Esophagus (tissue), 2 donors: ENCODE data around the gene TCF19. TPM values are rescaled to one million over a fixed set of nuclear protein-coding genes. Genes with fewer than 3 reads are reported as not detected.
"Not testable (repeated sequence)": the region's sequence is repeated elsewhere in the genome, so short reads cannot be mapped to it uniquely, and the experiment has no call there.

Experiments used
- H3K27ac ChIP-seq, 2 donors: one replicate each; pipeline ENCODE4 v1.5.1; 2013; ENCODE audit warnings: low read depth in 2 of 2, mild to moderate bottlenecking in 2 of 2, inconsistent platforms in 1 of 2, low read length in 1 of 2, moderate library complexity in 1 of 2
- H3K27me3 ChIP-seq, 2 donors: one replicate each; pipeline ENCODE4 v1.6.1; 2013; ENCODE audit warnings: low read length in 2 of 2, control low read depth in 1 of 2, mild to moderate bottlenecking in 1 of 2; ENCODE audit not compliant: insufficient read depth in 2 of 2, control insufficient read depth in 1 of 2
- H3K36me3 ChIP-seq, 2 donors: one replicate each; pipeline ENCODE4 v1.6.1; 2013; ENCODE audit warnings: low read length in 1 of 2; ENCODE audit not compliant: control insufficient read depth in 2 of 2, insufficient read depth in 2 of 2
- H3K4me1 ChIP-seq, 2 donors: one replicate each; pipeline ENCODE4 v1.6.1; 2013; ENCODE audit warnings: low read length in 1 of 2; ENCODE audit not compliant: control insufficient read depth in 2 of 2, insufficient read depth in 2 of 2
- H3K4me3 ChIP-seq, 2 donors: one replicate each; pipeline ENCODE4 v1.5.1; 2013; ENCODE audit warnings: low read length in 2 of 2, mild to moderate bottlenecking in 2 of 2, low read depth in 1 of 2, moderate library complexity in 1 of 2
- H3K9me3 ChIP-seq, 2 donors: one replicate each; pipeline ENCODE4 v1.6.1; 2013; ENCODE audit warnings: mild to moderate bottlenecking in 2 of 2, low read depth in 1 of 2, low read length in 1 of 2, moderate library complexity in 1 of 2; ENCODE audit not compliant: control insufficient read depth in 2 of 2, insufficient read depth in 1 of 2
- WGBS, 2 donors: extraction: QIAGEN DNeasy Blood & Tissue Kit; methylation state at CpG; one replicate each; pipeline ENCODE4 v1.1.7; 2013; 5-methylcytosine and 5-hydroxymethylcytosine counted together
- polyA plus RNA-seq, 2 donors: library from polyadenylated mRNA; stranded (reverse); fragments of 200-250 nt; gene quantifications; one replicate each; pipeline ENCODE4 v1.2.3, GENCODE V29; 2013
- donor health status: healthy with polysubstance abuse.
- donor health status: Bipolar disorder and iron deficiency.

TCF19 gene
- polyA plus RNA-seq, 2 donors = 10.3 to 11.0 TPM

GRCh38 chr6:31169123-31169857 lies 10.9 kb downstream of the TCF19 start:
- Histone ChIP-seq H3K27ac (no peak overlapping the region), H3K36me3 (peaks cover 0 to 1% of the 10 kb centered on the region in 2 donors), H3K27me3 (no peaks in the 10 kb centered on the region), H3K4me3 (no peak overlapping the region), H3K4me1 (no peaks in the 10 kb centered on the region), H3K9me3 (no peaks in the 10 kb centered on the region)
- 72 to 73% methylated on average over 10 of the region's 10 CpGs for WGBS, 2 donors

- H3K27ac ChIP-seq = not testable (repeated sequence)
These were observed 11.6 kb downstream of the TCF19 start for GRCh38 chr6:31169858-31170599.

GRCh38 chr6:31170600-31170881 lies 12.2 kb downstream of the TCF19 start, which contains the start of gene POU5F1:
TSS of gene POU5F1 (minus strand) at chr6:31170682. CDS start at chr6:31170620, 62 bp downstream.
- H3K27ac ChIP-seq = no peak within 1 kb of the TSS
- H3K36me3 ChIP-seq = peaks cover 0 to 5% of the 10 kb centered on the region in 2 donors
- no peaks in the 10 kb centered on the region for H3K4me1 ChIP-seq
- H3K9me3 ChIP-seq = no peaks in the 10 kb centered on the region
- no peak within 1 kb of the TSS for H3K4me3 ChIP-seq
- no peaks in the 10 kb centered on the region for H3K27me3 ChIP-seq
- 69 to 81% methylated on average over 9 of the region's 9 CpGs for WGBS, 2 donors

More at GRCh38 chr6:31169858-31170599, 11.6 kb downstream of the TCF19 start:
- WGBS, 2 donors = 75 to 80% methylated on average over 15 to 23 of the region's 23 CpGs
- H3K4me1 ChIP-seq, H3K36me3 ChIP-seq, H3K27me3 ChIP-seq, H3K4me3 ChIP-seq, H3K9me3 ChIP-seq: not testable (repeated sequence)

GRCh38 chr6:31170987-31171671 lies 12.7 kb downstream of the TCF19 start:
- 82 to 86% methylated on average over 10 of the region's 10 CpGs for WGBS, 2 donors
- Histone ChIP-seq H3K9me3 (no peaks in the 10 kb centered on the region), H3K27ac (no peak overlapping the region), H3K4me1 (peaks cover 0 to 2% of the 10 kb centered on the region in 2 donors), H3K4me3 (no peak overlapping the region), H3K36me3 (peaks cover 0 to 5% of the 10 kb centered on the region in 2 donors), H3K27me3 (no peaks in the 10 kb centered on the region)

- Histone ChIP-seq H3K36me3 (peaks cover 0 to 5% of the 10 kb centered on the region in 2 donors), H3K4me3 (no peak overlapping the region), H3K4me1 (peaks cover 0 to 2% of the 10 kb centered on the region in 2 donors), H3K9me3 (no peaks in the 10 kb centered on the region), H3K27me3 (no peaks in the 10 kb centered on the region), H3K27ac (no peak overlapping the region)
- WGBS, 2 donors = 72 to 76% methylated on average over 16 of the region's 16 CpGs
These were observed 13.8 kb downstream of the TCF19 start for GRCh38 chr6:31171931-31172905.

GRCh38 chr6:31172973-31173384 lies 14.6 kb downstream of the TCF19 start:
- Histone ChIP-seq H3K4me1 (peaks cover 0 to 2% of the 10 kb centered on the region in 2 donors), H3K27ac (no peak overlapping the region)
- 65 to 78% methylated on average over 5 of the region's 5 CpGs for WGBS, 2 donors

GRCh38 chr6:31173406-31173805 lies 15.0 kb downstream of the TCF19 start:
- peaks cover 0 to 2% of the 10 kb centered on the region in 2 donors for H3K4me1 ChIP-seq
- WGBS, 2 donors = 66 to 68% methylated on average over 3 of the region's 3 CpGs
- no peaks in the 10 kb centered on the region for H3K27me3 ChIP-seq
- H3K9me3 ChIP-seq = no peaks in the 10 kb centered on the region
- H3K27ac ChIP-seq = no peak overlapping the region
- no peak overlapping the region for H3K4me3 ChIP-seq
- H3K36me3 ChIP-seq = peaks cover 0 to 5% of the 10 kb centered on the region in 2 donors

More at GRCh38 chr6:31172973-31173384, 14.6 kb downstream of the TCF19 start:
- Histone ChIP-seq H3K27me3 (no peaks in the 10 kb centered on the region), H3K4me3 (no peak overlapping the region), H3K9me3 (no peaks in the 10 kb centered on the region), H3K36me3 (peaks cover 0 to 5% of the 10 kb centered on the region in 2 donors)

- 77 to 87% methylated on average over 4 to 5 of the region's 5 CpGs for WGBS, 2 donors
- peaks cover 0 to 5% of the 10 kb centered on the region in 2 donors for H3K4me1 ChIP-seq
- peaks cover 0 to 5% of the 10 kb centered on the region in 2 donors for H3K36me3 ChIP-seq
These were observed 16.0 kb downstream of the TCF19 start for GRCh38 chr6:31174378-31174777.

GRCh38 chr6:31175971-31176370 lies 17.6 kb downstream of the TCF19 start:
- 60 to 61% methylated on average over 3 of the region's 3 CpGs for WGBS, 2 donors
- Histone ChIP-seq H3K27ac (no peak overlapping the region), H3K27me3 (no peaks in the 10 kb centered on the region), H3K36me3 (peaks cover 0 to 5% of the 10 kb centered on the region in 2 donors), H3K9me3 (no peaks in the 10 kb centered on the region), H3K4me1 (peaks cover 0 to 5% of the 10 kb centered on the region in 2 donors), H3K4me3 (no peak overlapping the region)

More at GRCh38 chr6:31174378-31174777, 16.0 kb downstream of the TCF19 start:
- H3K27ac ChIP-seq = no peak overlapping the region
- no peaks in the 10 kb centered on the region for H3K9me3 ChIP-seq
- no peak overlapping the region for H3K4me3 ChIP-seq
- no peaks in the 10 kb centered on the region for H3K27me3 ChIP-seq
